HepG2 (cell line): ENCODE data around the gene POM121. TPM values are rescaled to one million over a fixed set of nuclear protein-coding genes. Genes with fewer than 3 reads are reported as not detected.
"Not testable (repeated sequence)": the region's sequence is repeated elsewhere in the genome, so short reads cannot be mapped to it uniquely, and the experiment has no call there.

ENCODE experiments used
- ATAC-seq: fragments of 200-7000 bp; cut with Tn5 transposase; 3 replicates; pipeline ENCODE4 v1.9.1; 2020; ENCODE audit warnings: mild to moderate bottlenecking, moderate library complexity
- BruUV-seq: library from RNA; stranded (reverse); fragments of 400-500 nt; replicated peaks from 2 replicates; lab custom pipeline; 2021; lab: Mats Ljungman, UMichigan
- CTCF ChIA-PET: fragments of 300-600 bp; formaldehyde crosslinking; extraction: SDS; loops from one replicate; lab custom pipeline; 2021; ENCODE audit warnings: low total read pairs, inconsistent platforms, low intra/inter-chr PET ratio; lab: Yijun Ruan, JAX
- POLR2A ChIA-PET: fragments of 350-600 bp; sonication (Branson Sonifier 250); formaldehyde crosslinking; loops from one replicate; lab custom pipeline; 2020; ENCODE audit warnings: antibody characterized with exemption, inconsistent platforms; lab: Yijun Ruan, JAX
- DNase-seq: peaks from one replicate; pipeline ENCODE4 v3.0.0-alpha.2; 2015; ENCODE audit warnings: low spot score
- FAIRE-seq: peaks from 3 replicates; lab custom pipeline; 2011; peaks lifted over from hg19 to GRCh38; lab: Jason Lieb, UNC
- H2AFZ ChIP-seq: one replicate; pipeline ENCODE4 v1.6.1; 2011; ENCODE audit warnings: low read length, inconsistent platforms
- H3K27ac ChIP-seq: fragments of 300-600 bp; 3 replicates; pipeline ENCODE4 v1.8.0; 2011; ENCODE audit warnings: mixed run types, mild to moderate bottlenecking, mixed read lengths, low read length, inconsistent platforms; ENCODE audit not compliant: insufficient read depth; ENCODE audit errors: extremely low read length
- H3K27me3 ChIP-seq, 2 experiments: fragments of 200-600 bp in 1 of 2; 2 replicates in 1 of 2; 3 replicates in 1 of 2; pipeline versions ENCODE4 v1.6.0 to v1.8.0; 2011; ENCODE audit warnings: low read length in 2 of 2, mild to moderate bottlenecking in 2 of 2, moderate library complexity in 2 of 2, inconsistent platforms in 1 of 2; ENCODE audit not compliant: insufficient read depth in 2 of 2, control insufficient read depth in 1 of 2
- H3K36me3 ChIP-seq, 2 experiments: fragments of 200-600 bp in 1 of 2; replicated peaks in 1 of 2; 2 replicates in 1 of 2; 3 replicates in 1 of 2; pipeline versions ENCODE4 v1.5.1 to v1.8.0; 2011; ENCODE audit warnings: low read length in 2 of 2, inconsistent platforms in 1 of 2; ENCODE audit not compliant: insufficient read depth in 2 of 2, control insufficient read depth in 1 of 2
- H3K4me1 ChIP-seq: 2 replicates; pipeline ENCODE4 v1.5.1; 2012; ENCODE audit warnings: low read length, inconsistent platforms; ENCODE audit not compliant: insufficient read depth
- H3K4me2 ChIP-seq: 2 replicates; pipeline ENCODE4 v1.6.0; 2011; ENCODE audit warnings: low read depth, low read length, inconsistent platforms
- H3K4me3 ChIP-seq, 3 experiments: fragments of 200-600 bp in 1 of 3; sonication (generic), shearing (Covaris generic) in 1 of 3; replicated peaks in 1 of 3; 2 replicates each; pipeline ENCODE4 v1.5.1; 2011 to 2016; ENCODE audit warnings: low read length in 3 of 3, inconsistent platforms in 2 of 3, low read depth in 2 of 3, mild to moderate bottlenecking in 2 of 3, control low read depth in 1 of 3, mixed read lengths in 1 of 3; ENCODE audit not compliant: insufficient read depth in 1 of 3
- H3K79me2 ChIP-seq: one replicate; pipeline ENCODE4 v1.6.1; 2011; ENCODE audit warnings: low read length, inconsistent platforms; ENCODE audit not compliant: insufficient read depth
- H3K9ac ChIP-seq: 2 replicates; pipeline ENCODE4 v1.6.0; 2011; ENCODE audit warnings: mild to moderate bottlenecking, low read depth, low read length, inconsistent platforms; ENCODE audit not compliant: insufficient read depth
- H3K9me3 ChIP-seq: 2 replicates; pipeline ENCODE4 v1.5.1; 2012; ENCODE audit warnings: mild to moderate bottlenecking, low read length
- H4K20me1 ChIP-seq: 2 replicates; pipeline ENCODE4 v1.6.0; 2011; ENCODE audit warnings: inconsistent platforms, mild to moderate bottlenecking, low read length, moderate library complexity; ENCODE audit not compliant: insufficient read depth
- FOXK2 ChIP-seq: fragments of 450-650 bp; IDR thresholded peaks from 2 replicates; pipeline ENCODE4 v1.6.1; 2016
- MED1 ChIP-seq: sonication (generic); formaldehyde crosslinking; IDR thresholded peaks from 2 replicates; pipeline ENCODE4 v1.4.0; 2020; ENCODE audit warnings: missing genetic modification reagents
- NCOA2 ChIP-seq: sonication (generic); formaldehyde crosslinking; IDR thresholded peaks from 2 replicates; pipeline ENCODE4 v1.8.0; 2022; ENCODE audit warnings: inconsistent platforms
- NONO ChIP-seq, 2 experiments: fragments of 450-650 bp in 1 of 2; sonication (generic) in 1 of 2; formaldehyde crosslinking in 1 of 2; IDR thresholded peaks in 1 of 2; conservative IDR thresholded peaks in 1 of 2; 2 replicates each; pipeline versions ENCODE4 v1.6.1 to v1.8.0; 2017 to 2022; ENCODE audit warnings: mild to moderate bottlenecking in 1 of 2, missing genetic modification reagents in 1 of 2, moderate library complexity in 1 of 2
- NR2F6 ChIP-seq, 2 experiments: IDR thresholded peaks; 2 replicates each; pipeline ENCODE4 v1.6.1; 2016; ENCODE audit warnings: antibody characterized with exemption in 1 of 2, mild to moderate bottlenecking in 1 of 2
- SOX13 ChIP-seq, 3 experiments: fragments of 450-650 bp in 1 of 3; sonication (generic) in 1 of 3; formaldehyde crosslinking in 1 of 3; IDR thresholded peaks in 2 of 3; conservative IDR thresholded peaks in 1 of 3; 2 replicates each; pipeline versions ENCODE4 v1.5.0 to v1.6.1; 2016 to 2020; ENCODE audit warnings: antibody characterized with exemption in 1 of 3, mild to moderate bottlenecking in 1 of 3, missing compliant biosample characterization in 1 of 3, missing genetic modification reagents in 1 of 3, moderate library complexity in 1 of 3
- SOX5 ChIP-seq: IDR thresholded peaks from 2 replicates; pipeline ENCODE4 v1.6.1; 2016; ENCODE audit warnings: borderline replicate concordance
- SP5 ChIP-seq: IDR thresholded peaks from 2 replicates; pipeline ENCODE4 v1.6.1; 2016; ENCODE audit warnings: low read depth, borderline replicate concordance
- TARDBP ChIP-seq: sonication (generic); formaldehyde crosslinking; IDR thresholded peaks from 2 replicates; pipeline ENCODE4 v1.8.0; 2022; ENCODE audit warnings: mild to moderate bottlenecking, missing genetic modification reagents
- ZMYM2 ChIP-seq: sonication (generic); formaldehyde crosslinking; IDR thresholded peaks from 2 replicates; pipeline ENCODE4 v1.8.0; 2022; ENCODE audit warnings: mild to moderate bottlenecking, missing genetic modification reagents
- ZMYM3 ChIP-seq: sonication (generic); formaldehyde crosslinking; IDR thresholded peaks from 2 replicates; pipeline ENCODE4 v1.5.1; 2020; ENCODE audit warnings: mild to moderate bottlenecking, missing genetic modification reagents
- ZNF121 ChIP-seq: sonication (generic); formaldehyde crosslinking; IDR thresholded peaks from 2 replicates; pipeline ENCODE4 v1.5.0; 2020; ENCODE audit warnings: mild to moderate bottlenecking, missing genetic modification reagents
- WGBS: methylation state at CpG from one replicate; pipeline ENCODE4 v1.1.6; 2017; ENCODE audit warnings: low lambda C conversion rate; 5-methylcytosine and 5-hydroxymethylcytosine counted together
- in situ Hi-C: cut with HindIII; loops from 2 replicates; pipeline ENCODE4 v1.10.0; 2017; ENCODE audit warnings: low pct_unique_long_range_greater_than_20kb; ENCODE audit not compliant: extremely low pct_ligation_motif_present
- intact Hi-C: fragments of 100-400 bp; cut with micrococcal nuclease; formaldehyde crosslinking; loops from one replicate; pipeline ENCODE4 v1.10.0; 2022; ENCODE audit not compliant: unreplicated experiment
- polyA plus RNA-seq, 8 experiments: library from polyadenylated mRNA; depleted of rRNA in 3 of 8; stranded (reverse) in 7 of 8; unstranded in 1 of 8; fragments of >200 nt; fragmentation: Illumina TruSeq in 4 of 8; extraction: Trizol in 4 of 8; gene quantifications; 2 replicates each; pipeline versions ENCODE4 v1.2.1 to v1.2.3, GENCODE V29; 2011 to 2016; ENCODE audit warnings: low read depth in 4 of 8, missing spikeins in 1 of 8, mixed read lengths in 1 of 8; ENCODE audit not compliant: insufficient read depth in 1 of 8
- total RNA-seq, 5 experiments: library from RNA; depleted of rRNA; stranded (reverse); fragments of >200 nt; fragmentation: Illumina TruSeq; extraction: Trizol; gene quantifications; 2 replicates each; pipeline ENCODE4 v1.2.3, GENCODE V29; 2016; ENCODE audit warnings: low read depth in 1 of 5
- TF ChIP-seq, protein P1 (sequence below): sonication (generic); formaldehyde crosslinking; IDR thresholded peaks from 2 replicates; pipeline ENCODE4 v1.4.0; 2020; ENCODE audit warnings: missing genetic modification reagents
- TF ChIP-seq, protein P2 (sequence below): sonication (generic); formaldehyde crosslinking; IDR thresholded peaks from 2 replicates; pipeline ENCODE4 v1.5.1; 2020; ENCODE audit warnings: mild to moderate bottlenecking, missing genetic modification reagents, moderate library complexity

POM121 gene
- total and polyA plus RNA-seq, 2 of the 13 experiments (the other 11 are each of a cell fraction or from before 2014, with no cell fraction given), result 8.4 to 10.3 TPM

DNA sequence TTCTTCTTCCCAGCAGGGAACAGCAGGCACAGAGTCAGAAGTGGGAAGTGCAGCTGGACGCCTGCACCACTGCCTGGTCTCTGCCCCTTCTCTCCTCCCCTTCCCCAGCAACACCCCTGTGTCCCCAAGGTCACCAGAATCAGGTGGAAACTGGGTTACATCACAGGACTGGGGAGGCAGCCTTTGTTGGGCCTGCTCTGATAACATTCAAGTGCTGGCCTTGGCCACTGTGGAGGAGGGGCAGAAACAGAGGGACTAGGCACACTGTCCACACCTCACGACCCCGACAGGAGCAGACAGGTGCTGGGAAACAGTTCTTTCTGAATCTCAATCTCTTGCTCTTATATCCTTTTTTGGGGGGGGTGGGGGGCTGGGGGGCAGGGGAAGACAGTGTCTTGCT is 42.0 kb downstream of the POM121 start:
- in situ Hi-C loops; H3K9me3 ChIP-seq; H3K4me1 ChIP-seq; H3K27ac ChIP-seq; BruUV-seq; CTCF ChIA-PET; H3K4me3 ChIP-seq; H3K9ac ChIP-seq; H3K4me2 ChIP-seq; H4K20me1 ChIP-seq; H3K27me3 ChIP-seq; H3K36me3 ChIP-seq; H2AFZ ChIP-seq; H3K79me2 ChIP-seq; POLR2A ChIA-PET; intact Hi-C loops; TF ChIP-seq NONO, SOX13, NR2F6 (IDR thresholded peaks at IDR 0.05): not testable (repeated sequence)
- peak; percentile 70 for DNase-seq
- peak; percentile 87 for ATAC-seq
- WGBS, result 0% methylated on average over 2 of the region's 3 CpGs
- FAIRE-seq, result peak; percentile 94
- TF ChIP-seq MED1 (CRISPR knock-in tag), result 0 out of 2 replicates have a peak, but pooled peaks have one; percentile 11
- 0 out of 2 replicates have a peak, but pooled peaks have one; percentile 54 for TF ChIP-seq SP5 (CRISPR knock-in tag)
- TF ChIP-seq ZNF121, result peak; percentile 84
- TF ChIP-seq, protein P1, sequence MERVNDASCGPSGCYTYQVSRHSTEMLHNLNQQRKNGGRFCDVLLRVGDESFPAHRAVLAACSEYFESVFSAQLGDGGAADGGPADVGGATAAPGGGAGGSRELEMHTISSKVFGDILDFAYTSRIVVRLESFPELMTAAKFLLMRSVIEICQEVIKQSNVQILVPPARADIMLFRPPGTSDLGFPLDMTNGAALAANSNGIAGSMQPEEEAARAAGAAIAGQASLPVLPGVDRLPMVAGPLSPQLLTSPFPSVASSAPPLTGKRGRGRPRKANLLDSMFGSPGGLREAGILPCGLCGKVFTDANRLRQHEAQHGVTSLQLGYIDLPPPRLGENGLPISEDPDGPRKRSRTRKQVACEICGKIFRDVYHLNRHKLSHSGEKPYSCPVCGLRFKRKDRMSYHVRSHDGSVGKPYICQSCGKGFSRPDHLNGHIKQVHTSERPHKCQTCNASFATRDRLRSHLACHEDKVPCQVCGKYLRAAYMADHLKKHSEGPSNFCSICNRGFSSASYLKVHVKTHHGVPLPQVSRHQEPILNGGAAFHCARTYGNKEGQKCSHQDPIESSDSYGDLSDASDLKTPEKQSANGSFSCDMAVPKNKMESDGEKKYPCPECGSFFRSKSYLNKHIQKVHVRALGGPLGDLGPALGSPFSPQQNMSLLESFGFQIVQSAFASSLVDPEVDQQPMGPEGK (CRISPR knock-in tag), result peak; percentile 59
- TF ChIP-seq ZMYM2 (CRISPR knock-in tag), result peak; percentile 44; the same call in 1 of the 2 replicates
- TF ChIP-seq NONO (CRISPR knock-in tag; conservative IDR thresholded peaks at IDR 0.05), result 0 out of 2 replicates have a peak, but pooled peaks have one; percentile 60
- TF ChIP-seq ZMYM3 (CRISPR knock-in tag), result 0 out of 2 replicates have a peak, but pooled peaks have one; percentile 37
- peak; percentile 49; the same call in 1 of the 2 replicates for TF ChIP-seq SOX5 (CRISPR knock-in tag)
- TF ChIP-seq NCOA2, result peak; percentile 35; the same call in 1 of the 2 replicates
- peak; percentile 58; the same call in 1 of the 2 replicates for TF ChIP-seq TARDBP (CRISPR knock-in tag)
- TF ChIP-seq, protein P2, sequence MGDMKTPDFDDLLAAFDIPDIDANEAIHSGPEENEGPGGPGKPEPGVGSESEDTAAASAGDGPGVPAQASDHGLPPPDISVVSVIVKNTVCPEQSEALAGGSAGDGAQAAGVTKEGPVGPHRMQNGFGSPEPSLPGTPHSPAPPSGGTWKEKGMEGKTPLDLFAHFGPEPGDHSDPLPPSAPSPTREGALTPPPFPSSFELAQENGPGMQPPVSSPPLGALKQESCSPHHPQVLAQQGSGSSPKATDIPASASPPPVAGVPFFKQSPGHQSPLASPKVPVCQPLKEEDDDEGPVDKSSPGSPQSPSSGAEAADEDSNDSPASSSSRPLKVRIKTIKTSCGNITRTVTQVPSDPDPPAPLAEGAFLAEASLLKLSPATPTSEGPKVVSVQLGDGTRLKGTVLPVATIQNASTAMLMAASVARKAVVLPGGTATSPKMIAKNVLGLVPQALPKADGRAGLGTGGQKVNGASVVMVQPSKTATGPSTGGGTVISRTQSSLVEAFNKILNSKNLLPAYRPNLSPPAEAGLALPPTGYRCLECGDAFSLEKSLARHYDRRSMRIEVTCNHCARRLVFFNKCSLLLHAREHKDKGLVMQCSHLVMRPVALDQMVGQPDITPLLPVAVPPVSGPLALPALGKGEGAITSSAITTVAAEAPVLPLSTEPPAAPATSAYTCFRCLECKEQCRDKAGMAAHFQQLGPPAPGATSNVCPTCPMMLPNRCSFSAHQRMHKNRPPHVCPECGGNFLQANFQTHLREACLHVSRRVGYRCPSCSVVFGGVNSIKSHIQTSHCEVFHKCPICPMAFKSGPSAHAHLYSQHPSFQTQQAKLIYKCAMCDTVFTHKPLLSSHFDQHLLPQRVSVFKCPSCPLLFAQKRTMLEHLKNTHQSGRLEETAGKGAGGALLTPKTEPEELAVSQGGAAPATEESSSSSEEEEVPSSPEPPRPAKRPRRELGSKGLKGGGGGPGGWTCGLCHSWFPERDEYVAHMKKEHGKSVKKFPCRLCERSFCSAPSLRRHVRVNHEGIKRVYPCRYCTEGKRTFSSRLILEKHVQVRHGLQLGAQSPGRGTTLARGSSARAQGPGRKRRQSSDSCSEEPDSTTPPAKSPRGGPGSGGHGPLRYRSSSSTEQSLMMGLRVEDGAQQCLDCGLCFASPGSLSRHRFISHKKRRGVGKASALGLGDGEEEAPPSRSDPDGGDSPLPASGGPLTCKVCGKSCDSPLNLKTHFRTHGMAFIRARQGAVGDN, result peak; percentile 27; the same call in 1 of the 2 replicates
- peak in 1 of 2 experiments; percentile 82; a peak in 2 of 4 replicates for TF ChIP-seq SOX13 (CRISPR knock-in tag; conservative IDR thresholded peaks at IDR 0.05 in 1 of 2, IDR thresholded peaks at IDR 0.05 in 1 of 2)
- peak; percentile 51; the same call in 1 of the 2 replicates for TF ChIP-seq NR2F6 (CRISPR knock-in tag; IDR thresholded peaks at IDR 0.05)
- peak; percentile 28; the same call in 1 of the 2 replicates for TF ChIP-seq FOXK2
